ENCODE results near the gene INSC. TPM values are rescaled to one million over a fixed set of nuclear protein-coding genes. Genes with fewer than 3 reads are reported as not detected.

The INSC gene
- total and polyA plus RNA-seq, 2 of the 13 experiments (the other 11 are each of a cell fraction or from before 2014, with no cell fraction given), result 0.09 TPM; not detected in 1

DNA sequence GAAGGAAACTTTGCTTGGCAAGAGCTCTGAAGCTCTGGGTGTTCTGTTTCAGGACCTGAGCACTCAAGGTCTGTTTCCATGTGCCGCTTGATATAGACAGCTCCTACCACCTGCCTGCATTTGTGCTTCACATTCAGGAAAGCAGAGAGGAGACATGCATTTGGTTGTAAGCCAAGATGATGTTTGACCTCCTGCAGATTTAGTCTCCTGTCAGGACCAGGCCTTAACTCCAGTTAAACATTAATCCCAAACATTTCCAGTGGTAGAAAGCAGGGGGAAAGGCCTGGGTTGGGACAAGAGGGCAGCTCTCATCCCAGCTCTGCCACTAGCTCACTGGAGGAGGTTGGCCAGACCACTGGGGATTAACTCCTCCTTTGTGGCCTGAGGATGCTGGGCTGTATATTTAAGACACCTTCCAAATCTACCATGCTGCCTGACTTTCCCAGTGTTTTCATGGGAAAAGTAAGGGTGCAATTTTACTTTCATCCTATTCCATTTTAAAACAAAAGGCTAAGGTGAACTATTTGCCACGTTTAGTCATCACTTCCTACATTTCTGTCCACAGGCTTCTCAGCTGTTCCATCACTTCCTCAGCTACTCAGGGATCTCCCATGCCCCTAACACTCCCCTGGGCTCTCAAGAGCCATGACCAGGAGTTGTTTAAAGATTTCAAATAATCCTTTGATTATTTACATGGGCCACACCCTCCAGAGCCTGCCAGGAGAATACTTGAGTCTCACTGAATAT lies 80.9 kb downstream of the INSC start (continued):
- TF ChIP-seq, protein P1, sequence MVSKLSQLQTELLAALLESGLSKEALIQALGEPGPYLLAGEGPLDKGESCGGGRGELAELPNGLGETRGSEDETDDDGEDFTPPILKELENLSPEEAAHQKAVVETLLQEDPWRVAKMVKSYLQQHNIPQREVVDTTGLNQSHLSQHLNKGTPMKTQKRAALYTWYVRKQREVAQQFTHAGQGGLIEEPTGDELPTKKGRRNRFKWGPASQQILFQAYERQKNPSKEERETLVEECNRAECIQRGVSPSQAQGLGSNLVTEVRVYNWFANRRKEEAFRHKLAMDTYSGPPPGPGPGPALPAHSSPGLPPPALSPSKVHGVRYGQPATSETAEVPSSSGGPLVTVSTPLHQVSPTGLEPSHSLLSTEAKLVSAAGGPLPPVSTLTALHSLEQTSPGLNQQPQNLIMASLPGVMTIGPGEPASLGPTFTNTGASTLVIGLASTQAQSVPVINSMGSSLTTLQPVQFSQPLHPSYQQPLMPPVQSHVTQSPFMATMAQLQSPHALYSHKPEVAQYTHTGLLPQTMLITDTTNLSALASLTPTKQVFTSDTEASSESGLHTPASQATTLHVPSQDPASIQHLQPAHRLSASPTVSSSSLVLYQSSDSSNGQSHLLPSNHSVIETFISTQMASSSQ (IDR thresholded peaks at IDR 0.05; ENCODE audit: low read depth), result peak; percentile 76
- TF ChIP-seq, protein P1 (CRISPR knock-in tag; IDR thresholded peaks at IDR 0.05; ENCODE audit: borderline replicate concordance), result peak; percentile 62; the same call in 1 of the 2 replicates
- TF ChIP-seq ZNF564 (CRISPR knock-in tag; IDR thresholded peaks at IDR 0.05), result peak; percentile 99
- TF ChIP-seq ZNF644 (CRISPR knock-in tag; IDR thresholded peaks at IDR 0.05; ENCODE audit: low read depth), result 0 out of 2 replicates have a peak, but pooled peaks have one; percentile 56
- TF ChIP-seq, protein P2, sequence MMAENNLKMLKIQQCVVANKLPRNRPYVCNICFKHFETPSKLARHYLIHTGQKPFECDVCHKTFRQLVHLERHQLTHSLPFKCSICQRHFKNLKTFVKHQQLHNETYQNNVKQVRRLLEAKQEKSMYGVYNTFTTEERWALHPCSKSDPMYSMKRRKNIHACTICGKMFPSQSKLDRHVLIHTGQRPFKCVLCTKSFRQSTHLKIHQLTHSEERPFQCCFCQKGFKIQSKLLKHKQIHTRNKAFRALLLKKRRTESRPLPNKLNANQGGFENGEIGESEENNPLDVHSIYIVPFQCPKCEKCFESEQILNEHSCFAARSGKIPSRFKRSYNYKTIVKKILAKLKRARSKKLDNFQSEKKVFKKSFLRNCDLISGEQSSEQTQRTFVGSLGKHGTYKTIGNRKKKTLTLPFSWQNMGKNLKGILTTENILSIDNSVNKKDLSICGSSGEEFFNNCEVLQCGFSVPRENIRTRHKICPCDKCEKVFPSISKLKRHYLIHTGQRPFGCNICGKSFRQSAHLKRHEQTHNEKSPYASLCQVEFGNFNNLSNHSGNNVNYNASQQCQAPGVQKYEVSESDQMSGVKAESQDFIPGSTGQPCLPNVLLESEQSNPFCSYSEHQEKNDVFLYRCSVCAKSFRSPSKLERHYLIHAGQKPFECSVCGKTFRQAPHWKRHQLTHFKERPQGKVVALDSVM (CRISPR knock-in tag; IDR thresholded peaks at IDR 0.05), result no peak
- TF ChIP-seq, protein P3, sequence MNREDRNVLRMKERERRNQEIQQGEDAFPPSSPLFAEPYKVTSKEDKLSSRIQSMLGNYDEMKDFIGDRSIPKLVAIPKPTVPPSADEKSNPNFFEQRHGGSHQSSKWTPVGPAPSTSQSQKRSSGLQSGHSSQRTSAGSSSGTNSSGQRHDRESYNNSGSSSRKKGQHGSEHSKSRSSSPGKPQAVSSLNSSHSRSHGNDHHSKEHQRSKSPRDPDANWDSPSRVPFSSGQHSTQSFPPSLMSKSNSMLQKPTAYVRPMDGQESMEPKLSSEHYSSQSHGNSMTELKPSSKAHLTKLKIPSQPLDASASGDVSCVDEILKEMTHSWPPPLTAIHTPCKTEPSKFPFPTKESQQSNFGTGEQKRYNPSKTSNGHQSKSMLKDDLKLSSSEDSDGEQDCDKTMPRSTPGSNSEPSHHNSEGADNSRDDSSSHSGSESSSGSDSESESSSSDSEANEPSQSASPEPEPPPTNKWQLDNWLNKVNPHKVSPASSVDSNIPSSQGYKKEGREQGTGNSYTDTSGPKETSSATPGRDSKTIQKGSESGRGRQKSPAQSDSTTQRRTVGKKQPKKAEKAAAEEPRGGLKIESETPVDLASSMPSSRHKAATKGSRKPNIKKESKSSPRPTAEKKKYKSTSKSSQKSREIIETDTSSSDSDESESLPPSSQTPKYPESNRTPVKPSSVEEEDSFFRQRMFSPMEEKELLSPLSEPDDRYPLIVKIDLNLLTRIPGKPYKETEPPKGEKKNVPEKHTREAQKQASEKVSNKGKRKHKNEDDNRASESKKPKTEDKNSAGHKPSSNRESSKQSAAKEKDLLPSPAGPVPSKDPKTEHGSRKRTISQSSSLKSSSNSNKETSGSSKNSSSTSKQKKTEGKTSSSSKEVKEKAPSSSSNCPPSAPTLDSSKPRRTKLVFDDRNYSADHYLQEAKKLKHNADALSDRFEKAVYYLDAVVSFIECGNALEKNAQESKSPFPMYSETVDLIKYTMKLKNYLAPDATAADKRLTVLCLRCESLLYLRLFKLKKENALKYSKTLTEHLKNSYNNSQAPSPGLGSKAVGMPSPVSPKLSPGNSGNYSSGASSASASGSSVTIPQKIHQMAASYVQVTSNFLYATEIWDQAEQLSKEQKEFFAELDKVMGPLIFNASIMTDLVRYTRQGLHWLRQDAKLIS (CRISPR knock-in tag; IDR thresholded peaks at IDR 0.05), result no peak
- TF ChIP-seq, protein P4, sequence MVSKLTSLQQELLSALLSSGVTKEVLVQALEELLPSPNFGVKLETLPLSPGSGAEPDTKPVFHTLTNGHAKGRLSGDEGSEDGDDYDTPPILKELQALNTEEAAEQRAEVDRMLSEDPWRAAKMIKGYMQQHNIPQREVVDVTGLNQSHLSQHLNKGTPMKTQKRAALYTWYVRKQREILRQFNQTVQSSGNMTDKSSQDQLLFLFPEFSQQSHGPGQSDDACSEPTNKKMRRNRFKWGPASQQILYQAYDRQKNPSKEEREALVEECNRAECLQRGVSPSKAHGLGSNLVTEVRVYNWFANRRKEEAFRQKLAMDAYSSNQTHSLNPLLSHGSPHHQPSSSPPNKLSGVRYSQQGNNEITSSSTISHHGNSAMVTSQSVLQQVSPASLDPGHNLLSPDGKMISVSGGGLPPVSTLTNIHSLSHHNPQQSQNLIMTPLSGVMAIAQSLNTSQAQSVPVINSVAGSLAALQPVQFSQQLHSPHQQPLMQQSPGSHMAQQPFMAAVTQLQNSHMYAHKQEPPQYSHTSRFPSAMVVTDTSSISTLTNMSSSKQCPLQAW (CRISPR knock-in tag; IDR thresholded peaks at IDR 0.05), result 0 out of 2 replicates have a peak, but pooled peaks have one; percentile 51
- TF ChIP-seq MXD4 (CRISPR knock-in tag; IDR thresholded peaks at IDR 0.05), result no peak
- no peak for TF ChIP-seq ZSCAN12 (CRISPR knock-in tag; IDR thresholded peaks at IDR 0.05)
- TF ChIP-seq FOXO1 (CRISPR knock-in tag; IDR thresholded peaks at IDR 0.05), result no peak
- TF ChIP-seq ZFX (CRISPR knock-in tag; IDR thresholded peaks at IDR 0.05; ENCODE audit: low read depth), result peak; percentile 53; the same call in 1 of the 2 replicates
- TF ChIP-seq ZNF34 (CRISPR knock-in tag; IDR thresholded peaks at IDR 0.05; ENCODE audit: borderline replicate concordance), result no peak
- 0 out of 2 replicates have a peak, but pooled peaks have one; percentile 22 for TF ChIP-seq ZMYM4 (CRISPR knock-in tag; IDR thresholded peaks at IDR 0.05)
- TF ChIP-seq ZFY (CRISPR knock-in tag; IDR thresholded peaks at IDR 0.05), result peak; percentile 42; the same call in 1 of the 2 replicates

Data from HepG2 (cell line).